OCI-LY3 (cell line): ENCODE data around the gene CBX4.
A peak's percentile ranks its signal among the peaks of the same experiment; 100 is the strongest.

Experiments used
- H2AFZ ChIP-seq: fragments of 200-600, 300-600 bp; shearing (Covaris generic); 2 replicates; pipeline ENCODE4 v1.6.0; 2014; ENCODE audit warnings: antibody characterized with exemption, low read depth, low read length
- H3K27ac ChIP-seq: fragments of 200-600, 300-600 bp; sonication (generic); 2 replicates; pipeline ENCODE4 v1.5.1; 2014; ENCODE audit warnings: mild to moderate bottlenecking, low read length, moderate library complexity, mixed read lengths
- H3K27me3 ChIP-seq: fragments of 200-600, 300-600 bp; sonication (generic); 2 replicates; pipeline ENCODE4 v1.6.1; 2014; ENCODE audit warnings: low read depth, low read length, mixed read lengths
- H3K36me3 ChIP-seq: fragments of 200-600, 300-600 bp; sonication (generic); replicated peaks from 2 replicates; pipeline ENCODE3; 2014; ENCODE audit warnings: low read depth, low read length, mixed read lengths
- H3K4me1 ChIP-seq: fragments of 300-600, 200-600 bp; sonication (generic); 2 replicates; pipeline ENCODE4 v1.6.1; 2014; ENCODE audit warnings: low read length, mixed read lengths
- H3K4me2 ChIP-seq: fragments of 200-600, 300-600 bp; sonication (generic); 2 replicates; pipeline ENCODE4 v1.6.1; 2014; ENCODE audit warnings: low read length, mixed read lengths
- H3K4me3 ChIP-seq: fragments of 300-600, 200-600 bp; sonication (generic); 2 replicates; pipeline ENCODE4 v1.5.1; 2014; ENCODE audit warnings: antibody characterized with exemption, mild to moderate bottlenecking, low read length, moderate library complexity
- H3K79me2 ChIP-seq: fragments of 300-600, 200-600 bp; shearing (Covaris generic); 2 replicates; pipeline ENCODE4 v1.6.1; 2014; ENCODE audit warnings: mild to moderate bottlenecking, low read length, mixed read lengths
- H3K9ac ChIP-seq: fragments of 300-600, 200-600 bp; shearing (Covaris generic); 2 replicates; pipeline ENCODE4 v1.6.0; 2014; ENCODE audit warnings: mild to moderate bottlenecking, low read length, moderate library complexity
- H3K9me3 ChIP-seq: fragments of 200-600, 300-600 bp; shearing (Covaris generic); 2 replicates; pipeline ENCODE4 v1.6.1; 2014; ENCODE audit warnings: low read length, mixed read lengths; ENCODE audit not compliant: insufficient read depth
- H4K20me1 ChIP-seq: fragments of 200-600, 300-600 bp; sonication (generic); 2 replicates; pipeline ENCODE4 v1.6.1; 2016; ENCODE audit warnings: low read length, mixed read lengths; ENCODE audit not compliant: insufficient read depth
- CTCF ChIP-seq: fragments of 200-600, 300-600 bp; sonication (generic); IDR thresholded peaks from 2 replicates; pipeline ENCODE4 v1.5.1; 2014; ENCODE audit warnings: antibody characterized with exemption, low read length, low read depth
- EZH2phosphoT487 ChIP-seq: fragments of 200-600 bp; shearing (Covaris generic); IDR thresholded peaks from 2 replicates; pipeline ENCODE4 v1.6.1; 2018; ENCODE audit warnings: antibody characterized with exemption, mixed run types, low read depth

Gene CBX4

GRCh38 chr17:79878329-79878947 lies 39.2 kb upstream of the CBX4 start:
- Histone ChIP-seq H2AFZ (no peak overlapping the region), H3K4me1 (peaks cover 9% of the 10 kb centered on the region), H3K36me3 (no peaks in the 10 kb centered on the region), H3K9ac (no peak overlapping the region), H3K79me2 (no peaks in the 10 kb centered on the region), H3K4me3 (no peak overlapping the region), H4K20me1 (no peaks in the 10 kb centered on the region), H3K27me3 (no peaks in the 10 kb centered on the region), H3K27ac (no peak overlapping the region), H3K9me3 (no peaks in the 10 kb centered on the region), H3K4me2 (no peak overlapping the region)
- no peak for TF ChIP-seq EZH2phosphoT487
- TF ChIP-seq CTCF: no peak

DNA sequence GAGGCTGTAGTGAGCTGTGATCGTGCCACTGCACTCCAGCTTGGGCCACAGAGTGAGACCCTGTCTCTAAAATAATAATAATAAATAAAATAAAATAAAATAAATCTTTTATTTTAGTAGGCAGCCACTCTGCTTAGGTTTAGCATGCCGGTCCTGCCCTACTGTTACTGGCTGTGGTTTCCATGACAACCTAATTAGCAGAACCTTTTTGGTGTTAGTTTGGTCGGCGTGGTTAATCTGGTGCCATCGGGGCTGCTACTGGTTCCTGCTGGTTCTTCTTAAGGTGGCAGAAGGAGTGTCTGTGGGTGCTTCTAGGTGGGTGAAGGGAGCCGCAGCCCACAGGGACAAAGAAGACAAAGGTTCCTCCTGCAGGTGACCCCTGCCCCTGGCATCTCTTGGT lies 37.8 kb upstream of the CBX4 start:
- H3K27ac ChIP-seq: no peak overlapping the region
- TF ChIP-seq CTCF (no peak), EZH2phosphoT487 (no peak)
- H3K9me3 ChIP-seq: no peaks in the 10 kb centered on the region
- no peaks in the 10 kb centered on the region for H3K27me3 ChIP-seq
- no peaks in the 10 kb centered on the region for H4K20me1 ChIP-seq
- no peaks in the 10 kb centered on the region for H3K79me2 ChIP-seq
- peaks cover 9% of the 10 kb centered on the region for H3K4me1 ChIP-seq
- no peak overlapping the region for H3K4me2 ChIP-seq
- no peak overlapping the region for H3K4me3 ChIP-seq
- no peaks in the 10 kb centered on the region for H3K36me3 ChIP-seq
- H2AFZ ChIP-seq: no peak overlapping the region
- H3K9ac ChIP-seq: no peak overlapping the region

DNA sequence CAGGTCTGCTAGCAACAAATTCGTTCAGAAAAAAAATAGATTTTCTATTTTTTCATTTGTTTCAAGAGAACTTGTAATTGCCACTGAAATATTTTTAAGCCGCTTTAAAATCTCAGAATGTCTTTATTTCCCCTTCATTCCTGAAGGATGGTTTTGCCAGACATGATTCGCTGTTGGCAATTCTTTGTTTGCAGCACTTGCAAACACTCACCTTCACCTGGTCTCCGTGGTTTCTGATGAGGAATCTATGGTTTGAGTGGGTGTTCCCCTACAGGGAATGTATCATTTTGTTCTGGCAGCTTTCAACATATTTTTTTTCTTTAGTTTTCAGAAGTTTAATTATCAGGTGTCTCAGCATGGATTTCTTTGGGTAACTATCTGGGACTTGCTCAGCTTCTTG lies 36.3 kb upstream of the CBX4 start:
- Histone ChIP-seq H3K9me3 (no peaks in the 10 kb centered on the region), H3K36me3 (no peaks in the 10 kb centered on the region), H3K4me2 (no peak overlapping the region), H3K4me3 (no peak overlapping the region), H3K27ac (no peak overlapping the region), H3K79me2 (no peaks in the 10 kb centered on the region), H4K20me1 (no peaks in the 10 kb centered on the region), H3K9ac (no peak overlapping the region), H3K27me3 (no peaks in the 10 kb centered on the region), H3K4me1 (peaks cover 9% of the 10 kb centered on the region), H2AFZ (no peak overlapping the region)
- no peak for TF ChIP-seq EZH2phosphoT487
- TF ChIP-seq CTCF: no peak

- Histone ChIP-seq H3K36me3 (no peaks in the 10 kb centered on the region), H3K4me2 (peak overlapping the region; percentile 17; the same call in 1 of the 2 replicates), H3K27me3 (no peaks in the 10 kb centered on the region), H3K79me2 (no peaks in the 10 kb centered on the region), H3K27ac (no peak overlapping the region), H3K4me3 (no peak overlapping the region), H3K9me3 (no peaks in the 10 kb centered on the region), H3K4me1 (peaks cover 9% of the 10 kb centered on the region), H3K9ac (no peak overlapping the region), H2AFZ (0 out of 2 replicates have a peak overlapping the region, but pooled peaks have one; percentile 4), H4K20me1 (no peaks in the 10 kb centered on the region)
- TF ChIP-seq CTCF (peak; percentile 57), EZH2phosphoT487 (no peak)
Measured at GRCh38 chr17:79874329-79874981, 35.2 kb upstream of the CBX4 start.
